Measurements from ENCODE around the gene DRAP1.

DNA sequence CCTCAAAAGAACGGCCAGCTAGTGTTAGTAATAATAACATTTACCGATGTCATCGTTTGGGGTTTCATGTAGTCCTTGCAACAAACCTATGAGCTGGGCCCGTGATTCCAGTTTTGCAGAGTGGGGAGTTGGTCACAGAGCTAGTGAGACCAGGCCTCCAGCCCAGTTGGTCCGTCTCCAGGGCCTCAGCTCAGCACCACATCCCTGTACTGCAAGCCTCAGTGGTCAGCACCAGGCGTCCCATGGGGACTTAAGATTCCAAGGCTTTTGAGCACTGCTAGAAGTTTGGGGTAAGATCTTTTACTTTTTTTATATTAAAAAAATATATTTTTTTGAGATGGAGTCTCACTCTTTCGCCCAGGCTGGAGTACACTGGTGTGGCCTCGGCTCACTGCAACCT lies 25.0 kb downstream of the DRAP1 start:
- TF ChIP-seq ELF4 (CRISPR knock-in tag; IDR thresholded peaks at IDR 0.05; ENCODE audit: low read depth) (no peak), ETV6 (CRISPR knock-in tag; IDR thresholded peaks at IDR 0.05) (no peak), ATF1 (CRISPR knock-in tag; IDR thresholded peaks at IDR 0.05) (no peak), MAX (CRISPR knock-in tag; IDR thresholded peaks at IDR 0.05) (no peak), E2F4 (CRISPR knock-in tag; IDR thresholded peaks at IDR 0.05; ENCODE audit: borderline replicate concordance, low read depth) (no peak), IRF1 (CRISPR knock-in tag; IDR thresholded peaks at IDR 0.05) (no peak), ZNF425 (CRISPR knock-in tag; conservative IDR thresholded peaks at IDR 0.05) (no peak), ZNF232 (CRISPR knock-in tag; IDR thresholded peaks at IDR 0.05) (no peak), HMGXB4 (CRISPR knock-in tag; IDR thresholded peaks at IDR 0.05) (no peak), NFYB (CRISPR knock-in tag; conservative IDR thresholded peaks at IDR 0.05; ENCODE audit: low read depth) (no peak)
- TF ChIP-seq, protein P1, sequence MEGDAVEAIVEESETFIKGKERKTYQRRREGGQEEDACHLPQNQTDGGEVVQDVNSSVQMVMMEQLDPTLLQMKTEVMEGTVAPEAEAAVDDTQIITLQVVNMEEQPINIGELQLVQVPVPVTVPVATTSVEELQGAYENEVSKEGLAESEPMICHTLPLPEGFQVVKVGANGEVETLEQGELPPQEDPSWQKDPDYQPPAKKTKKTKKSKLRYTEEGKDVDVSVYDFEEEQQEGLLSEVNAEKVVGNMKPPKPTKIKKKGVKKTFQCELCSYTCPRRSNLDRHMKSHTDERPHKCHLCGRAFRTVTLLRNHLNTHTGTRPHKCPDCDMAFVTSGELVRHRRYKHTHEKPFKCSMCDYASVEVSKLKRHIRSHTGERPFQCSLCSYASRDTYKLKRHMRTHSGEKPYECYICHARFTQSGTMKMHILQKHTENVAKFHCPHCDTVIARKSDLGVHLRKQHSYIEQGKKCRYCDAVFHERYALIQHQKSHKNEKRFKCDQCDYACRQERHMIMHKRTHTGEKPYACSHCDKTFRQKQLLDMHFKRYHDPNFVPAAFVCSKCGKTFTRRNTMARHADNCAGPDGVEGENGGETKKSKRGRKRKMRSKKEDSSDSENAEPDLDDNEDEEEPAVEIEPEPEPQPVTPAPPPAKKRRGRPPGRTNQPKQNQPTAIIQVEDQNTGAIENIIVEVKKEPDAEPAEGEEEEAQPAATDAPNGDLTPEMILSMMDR (IDR thresholded peaks at IDR 0.05): no peak
- TF ChIP-seq, protein P2, sequence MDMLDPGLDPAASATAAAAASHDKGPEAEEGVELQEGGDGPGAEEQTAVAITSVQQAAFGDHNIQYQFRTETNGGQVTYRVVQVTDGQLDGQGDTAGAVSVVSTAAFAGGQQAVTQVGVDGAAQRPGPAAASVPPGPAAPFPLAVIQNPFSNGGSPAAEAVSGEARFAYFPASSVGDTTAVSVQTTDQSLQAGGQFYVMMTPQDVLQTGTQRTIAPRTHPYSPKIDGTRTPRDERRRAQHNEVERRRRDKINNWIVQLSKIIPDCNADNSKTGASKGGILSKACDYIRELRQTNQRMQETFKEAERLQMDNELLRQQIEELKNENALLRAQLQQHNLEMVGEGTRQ (CRISPR knock-in tag; IDR thresholded peaks at IDR 0.05): no peak
- TF ChIP-seq, protein P3, sequence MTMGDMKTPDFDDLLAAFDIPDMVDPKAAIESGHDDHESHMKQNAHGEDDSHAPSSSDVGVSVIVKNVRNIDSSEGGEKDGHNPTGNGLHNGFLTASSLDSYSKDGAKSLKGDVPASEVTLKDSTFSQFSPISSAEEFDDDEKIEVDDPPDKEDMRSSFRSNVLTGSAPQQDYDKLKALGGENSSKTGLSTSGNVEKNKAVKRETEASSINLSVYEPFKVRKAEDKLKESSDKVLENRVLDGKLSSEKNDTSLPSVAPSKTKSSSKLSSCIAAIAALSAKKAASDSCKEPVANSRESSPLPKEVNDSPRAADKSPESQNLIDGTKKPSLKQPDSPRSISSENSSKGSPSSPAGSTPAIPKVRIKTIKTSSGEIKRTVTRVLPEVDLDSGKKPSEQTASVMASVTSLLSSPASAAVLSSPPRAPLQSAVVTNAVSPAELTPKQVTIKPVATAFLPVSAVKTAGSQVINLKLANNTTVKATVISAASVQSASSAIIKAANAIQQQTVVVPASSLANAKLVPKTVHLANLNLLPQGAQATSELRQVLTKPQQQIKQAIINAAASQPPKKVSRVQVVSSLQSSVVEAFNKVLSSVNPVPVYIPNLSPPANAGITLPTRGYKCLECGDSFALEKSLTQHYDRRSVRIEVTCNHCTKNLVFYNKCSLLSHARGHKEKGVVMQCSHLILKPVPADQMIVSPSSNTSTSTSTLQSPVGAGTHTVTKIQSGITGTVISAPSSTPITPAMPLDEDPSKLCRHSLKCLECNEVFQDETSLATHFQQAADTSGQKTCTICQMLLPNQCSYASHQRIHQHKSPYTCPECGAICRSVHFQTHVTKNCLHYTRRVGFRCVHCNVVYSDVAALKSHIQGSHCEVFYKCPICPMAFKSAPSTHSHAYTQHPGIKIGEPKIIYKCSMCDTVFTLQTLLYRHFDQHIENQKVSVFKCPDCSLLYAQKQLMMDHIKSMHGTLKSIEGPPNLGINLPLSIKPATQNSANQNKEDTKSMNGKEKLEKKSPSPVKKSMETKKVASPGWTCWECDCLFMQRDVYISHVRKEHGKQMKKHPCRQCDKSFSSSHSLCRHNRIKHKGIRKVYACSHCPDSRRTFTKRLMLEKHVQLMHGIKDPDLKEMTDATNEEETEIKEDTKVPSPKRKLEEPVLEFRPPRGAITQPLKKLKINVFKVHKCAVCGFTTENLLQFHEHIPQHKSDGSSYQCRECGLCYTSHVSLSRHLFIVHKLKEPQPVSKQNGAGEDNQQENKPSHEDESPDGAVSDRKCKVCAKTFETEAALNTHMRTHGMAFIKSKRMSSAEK (CRISPR knock-in tag; IDR thresholded peaks at IDR 0.05; ENCODE audit: borderline replicate concordance): no peak
